Left colon (tissue), 2 donors: ENCODE data around the gene TOM1L2. TPM values are rescaled to one million over a fixed set of nuclear protein-coding genes. Genes with fewer than 3 reads are reported as not detected.
"Not testable (repeated sequence)": the region's sequence is repeated elsewhere in the genome, so short reads cannot be mapped to it uniquely, and the experiment has no call there.

Experiments
- ATAC-seq: fragments of 200-7000 bp; cut with Tn5 transposase; one replicate; pipeline ENCODE4 v1.9.1; 2020; ENCODE audit warnings: mild to moderate bottlenecking, moderate library complexity
- DNase-seq, 2 donors: peaks; one replicate each; pipeline ENCODE4 v3.0.0-alpha.2; 2020
- intact Hi-C, 2 donors: fragments of 100-400 bp; cut with DNase I in 1 of 2; cut with micrococcal nuclease in 1 of 2; formaldehyde crosslinking; loops; one replicate each; pipeline versions ENCODE4 v1.11.2 to v1.14.0; 2022; cut with DNase I, micrococcal nuclease
- total RNA-seq, 2 donors: library from RNA; stranded (reverse); fragmentation: NEBNext Ultra II Directional; extraction: Animal tissue kit (Norgen Biotek cat#: 25700); gene quantifications; one replicate each; pipeline ENCODE4 v1.2.1, GENCODE V29; 2021
- donor health status: DM: no; HTN: no; CAD: no.
- donor health status: DM: yes; HTN: yes; CAD: no.

Gene TOM1L2
- total RNA-seq, 2 donors from 2014 or later: 55.5 to 72.9 TPM

DNA sequence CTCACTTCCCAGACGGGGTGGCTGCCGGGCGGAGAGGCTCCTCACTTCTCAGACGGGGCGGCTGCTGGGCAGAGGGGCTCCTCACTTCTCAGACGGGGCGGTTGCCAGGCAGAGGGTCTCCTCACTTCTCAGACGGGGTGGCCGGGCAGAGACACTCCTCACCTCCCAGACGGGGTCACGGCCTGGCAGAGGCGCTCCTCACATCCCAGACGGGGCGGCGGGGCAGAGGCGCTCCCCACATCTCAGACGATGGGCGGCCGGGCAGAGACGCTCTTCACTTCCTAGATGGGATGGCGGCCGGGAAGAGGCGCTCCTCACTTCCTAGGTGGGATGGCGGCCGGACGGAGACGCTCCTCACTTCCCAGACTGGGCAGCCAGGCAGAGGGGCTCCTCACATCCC, 59.9 kb downstream of the TOM1L2 start:
- DNase-seq, intact Hi-C loops: not testable (repeated sequence)

DNA sequence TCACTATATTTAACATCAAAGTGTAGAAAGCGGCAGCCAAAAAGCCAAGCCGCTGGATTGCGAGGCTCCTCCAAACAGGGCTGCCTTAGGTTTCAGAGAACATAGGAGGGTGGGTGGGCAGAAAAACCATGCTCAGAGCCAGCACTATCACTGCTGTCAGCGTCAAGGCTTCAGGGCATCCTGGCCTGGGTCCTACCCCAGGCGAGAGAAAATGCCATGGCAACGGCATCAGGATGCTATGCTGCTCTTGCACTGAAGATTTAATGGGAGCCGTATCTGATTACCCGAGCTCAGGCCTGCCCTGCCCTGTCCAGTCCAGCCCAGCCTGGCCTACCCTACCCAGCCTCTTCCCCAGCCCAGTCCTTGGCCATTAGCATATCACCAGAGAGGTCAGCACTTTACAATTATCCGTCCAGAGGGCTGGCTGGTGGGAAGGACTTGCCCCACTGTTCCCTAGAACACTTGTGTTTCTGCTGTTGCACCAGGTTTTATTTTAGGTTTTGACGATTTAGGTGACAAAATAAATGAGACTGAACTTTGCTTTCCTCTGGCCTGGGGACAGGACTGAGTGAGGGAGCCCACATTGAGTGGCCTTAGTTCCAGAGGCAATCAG, 61.1 kb downstream of the TOM1L2 start:
- DNase-seq (no peak), ATAC-seq (no peak)
- intact Hi-C loops: no loop called here

More for the DNA sequence above, 59.9 kb downstream of the TOM1L2 start:
- not testable (repeated sequence) for ATAC-seq

DNA sequence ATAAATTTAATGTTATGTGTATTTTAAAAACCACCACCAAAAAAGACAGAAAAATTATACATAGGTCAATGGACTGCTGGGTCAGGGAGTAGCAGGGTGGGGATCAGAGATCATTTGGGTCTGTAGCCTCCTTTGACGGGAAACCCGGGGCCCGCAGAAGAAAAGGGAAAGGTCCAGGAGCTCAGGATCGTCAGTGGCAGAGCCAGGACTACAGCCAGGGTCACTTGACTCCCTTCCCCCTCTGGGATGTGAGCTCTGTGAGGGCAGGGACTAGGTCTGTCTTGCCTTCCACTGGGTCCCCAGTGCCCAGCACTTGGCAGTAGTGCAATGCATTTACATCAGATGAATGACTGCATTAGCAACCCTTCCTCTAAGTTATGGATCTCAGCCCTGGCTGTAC, 62.1 kb downstream of the TOM1L2 start:
- intact Hi-C loops: no loop called here
- no peak for ATAC-seq
- DNase-seq: no peak

DNA sequence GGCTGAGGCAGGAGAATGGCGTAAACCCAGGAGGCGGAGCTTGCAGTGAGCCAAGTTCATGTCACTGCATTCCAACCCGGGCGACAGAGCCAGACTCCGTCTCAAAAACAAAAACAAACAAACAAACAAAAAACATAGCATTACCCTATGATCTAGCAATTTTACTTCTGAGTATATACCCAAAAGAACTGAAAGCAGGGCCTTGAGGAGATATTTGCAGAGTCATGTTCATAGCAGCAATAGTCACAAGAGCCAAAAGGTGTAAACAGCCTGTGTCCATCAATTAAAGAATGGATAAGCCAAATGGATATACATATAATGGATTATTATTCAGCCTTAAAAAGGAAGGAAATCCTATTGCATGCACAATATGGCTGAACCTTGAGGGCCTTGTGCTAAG, 63.1 kb downstream of the TOM1L2 start:
- DNase-seq (no peak), ATAC-seq (no peak)
- intact Hi-C loops: no loop called here

DNA sequence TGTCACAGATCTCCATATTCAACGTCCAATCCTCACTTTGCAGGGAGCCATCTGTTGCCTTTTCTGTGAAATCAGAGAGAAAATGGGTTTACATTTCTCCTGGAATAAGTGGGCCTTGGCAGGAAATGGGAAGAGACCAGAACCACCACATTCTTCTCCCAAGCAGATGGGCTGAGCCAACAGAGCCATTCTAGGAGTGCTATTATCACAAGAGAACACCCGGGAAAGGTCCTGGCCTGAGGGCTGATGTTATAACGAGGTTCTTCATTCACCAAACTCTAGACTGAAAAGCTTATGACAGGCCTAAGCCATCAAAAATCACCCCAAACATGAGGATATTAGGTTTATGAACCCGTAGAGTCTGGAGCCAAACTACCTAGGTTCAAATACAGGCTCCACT, 64.7 kb downstream of the TOM1L2 start:
- DNase-seq (no peak), ATAC-seq (no peak)
- intact Hi-C loops: no loop called here

DNA sequence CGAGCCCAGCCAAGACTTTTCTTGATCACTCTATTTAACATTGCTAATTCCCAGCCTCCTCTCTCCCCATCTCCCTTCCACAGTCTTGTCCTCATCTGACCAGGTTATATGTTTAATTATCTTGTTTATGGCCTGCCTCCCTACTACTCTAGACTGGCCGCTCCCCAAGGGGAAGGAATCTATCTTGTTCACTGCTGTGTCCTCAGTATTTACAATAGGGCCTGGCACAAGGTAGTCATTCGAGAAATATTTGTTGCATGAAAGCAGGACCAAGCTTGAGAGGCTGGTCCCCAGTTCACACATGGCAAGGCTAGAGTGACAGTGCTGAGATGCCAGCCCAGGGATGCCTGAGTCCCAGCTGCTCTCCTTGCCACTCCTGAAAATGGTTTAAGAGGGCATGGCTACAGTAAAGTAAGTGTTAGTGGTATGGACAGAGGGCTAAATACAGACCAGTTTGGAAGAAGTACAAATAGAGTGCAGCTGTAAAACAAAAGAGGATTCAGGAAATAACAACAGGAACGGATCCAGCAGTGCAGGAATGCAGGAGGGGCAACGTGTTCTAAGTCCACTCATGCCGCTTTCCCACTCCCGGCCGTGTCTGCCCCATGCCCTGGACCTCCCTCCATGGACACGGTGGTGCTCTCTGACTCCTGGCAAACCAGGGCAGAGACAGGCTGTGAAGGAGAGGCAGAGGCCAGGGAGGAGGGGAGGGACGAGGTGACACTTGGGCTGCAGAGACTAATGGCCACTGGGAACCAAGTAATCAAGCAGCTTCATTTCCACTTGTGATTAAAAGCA, 65.6 kb downstream of the TOM1L2 start:
- ATAC-seq (peak; percentile 49), DNase-seq (no peak)

DNA sequence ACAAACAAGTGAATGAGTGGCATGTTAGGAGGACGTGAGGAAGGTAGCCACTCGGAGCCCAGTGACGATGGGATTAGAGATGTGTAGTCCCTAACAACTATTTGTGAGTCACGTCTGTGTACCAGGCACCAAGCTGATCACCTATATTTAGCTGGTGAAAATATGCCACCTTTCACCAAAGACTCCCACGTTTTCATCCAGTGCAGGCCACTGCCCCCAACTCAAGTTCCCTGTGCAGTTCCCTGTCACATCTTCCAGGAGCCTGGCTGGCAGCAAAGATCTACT, 67.2 kb downstream of the TOM1L2 start:
- no peak for ATAC-seq
- DNase-seq: no peak

More for the DNA sequence above, 65.6 kb downstream of the TOM1L2 start:
- intact Hi-C loops: no loop called here

DNA sequence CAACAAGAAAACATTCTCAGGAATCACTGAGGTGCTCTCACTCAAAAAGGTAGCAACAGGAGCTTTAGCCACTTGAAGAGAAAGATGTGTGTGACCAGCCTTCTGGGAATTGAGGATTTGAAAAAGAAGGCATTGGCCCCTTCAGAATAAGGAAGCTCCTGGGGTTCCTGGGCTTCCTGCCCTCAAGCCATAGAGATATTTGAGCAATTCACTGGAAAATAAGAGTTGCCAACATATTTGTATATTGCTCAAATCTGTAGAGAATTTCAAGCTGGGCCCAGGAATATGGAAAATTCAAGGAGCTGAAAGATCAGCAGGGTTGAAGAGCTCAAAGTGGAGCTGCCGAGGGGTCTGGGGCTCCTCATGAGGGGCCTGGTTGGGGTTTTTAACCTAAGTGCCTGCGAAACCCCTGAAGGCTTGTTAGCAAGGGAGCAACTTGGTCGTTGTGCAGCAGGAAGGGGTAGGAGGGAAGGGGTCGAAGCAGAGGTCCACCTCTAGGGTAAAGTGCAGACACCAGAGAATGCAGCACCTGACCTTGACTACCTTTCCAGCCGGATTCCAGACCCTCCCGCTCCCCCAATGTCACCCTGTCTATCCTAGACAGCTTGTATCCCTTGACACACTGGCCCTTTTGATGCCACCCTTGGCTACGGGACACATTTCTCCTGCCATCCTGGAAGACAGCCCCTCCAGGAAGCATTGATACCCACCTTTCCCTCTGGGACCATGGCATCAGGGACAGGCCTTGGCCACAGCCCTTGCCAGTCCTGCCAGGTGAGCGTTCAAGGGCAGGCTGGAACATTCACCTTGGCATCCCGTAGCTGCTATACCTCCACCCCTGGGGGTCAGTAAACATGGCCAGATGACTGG, 67.8 kb downstream of the TOM1L2 start:
- intact Hi-C loops: no loop called here
- ATAC-seq (no peak), DNase-seq (no peak)

More for the DNA sequence above, 67.2 kb downstream of the TOM1L2 start:
- intact Hi-C loops: no loop called here

DNA sequence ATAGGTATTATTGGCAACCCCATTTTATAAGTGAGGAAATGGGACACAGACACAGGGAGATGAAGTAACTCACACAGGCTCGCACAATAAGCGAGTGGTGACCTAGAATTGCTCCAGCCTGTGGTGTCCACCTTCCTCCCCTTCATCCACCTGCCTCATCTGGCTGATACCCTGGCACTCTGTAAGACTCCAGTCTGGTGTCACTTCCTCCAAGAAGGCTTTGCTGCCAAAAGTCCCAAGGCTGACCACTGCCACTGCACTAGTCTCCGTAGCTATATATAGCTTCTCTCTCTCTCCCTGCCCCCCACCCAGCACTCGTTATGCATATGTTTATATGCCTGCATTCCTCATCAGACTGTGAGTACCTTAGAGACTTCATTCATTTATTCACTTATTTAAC, 69.3 kb downstream of the TOM1L2 start:
- intact Hi-C loops: no loop called here
- ATAC-seq: no peak
- DNase-seq: no peak

DNA sequence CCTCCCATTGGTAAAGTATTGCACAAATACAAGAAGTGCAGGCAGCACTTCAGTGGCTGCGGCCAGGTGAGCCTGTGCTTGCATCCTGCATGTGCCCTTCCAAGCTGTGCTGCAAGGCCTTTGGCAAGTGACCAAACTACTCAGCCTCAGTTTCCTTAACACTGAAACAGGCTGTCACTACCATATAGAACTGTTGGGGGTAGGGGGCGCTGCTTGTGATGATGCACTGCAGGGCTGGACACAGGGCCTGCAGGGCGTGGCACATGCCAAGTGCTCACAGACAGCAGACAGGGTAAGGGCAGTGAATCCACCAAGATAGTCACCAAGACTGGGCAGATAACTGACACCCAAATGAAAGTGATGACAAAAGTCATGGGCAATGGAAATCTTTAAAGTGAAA, 69.8 kb downstream of the TOM1L2 start:
- ATAC-seq: no peak
- intact Hi-C loops: no loop called here
- DNase-seq: no peak

DNA sequence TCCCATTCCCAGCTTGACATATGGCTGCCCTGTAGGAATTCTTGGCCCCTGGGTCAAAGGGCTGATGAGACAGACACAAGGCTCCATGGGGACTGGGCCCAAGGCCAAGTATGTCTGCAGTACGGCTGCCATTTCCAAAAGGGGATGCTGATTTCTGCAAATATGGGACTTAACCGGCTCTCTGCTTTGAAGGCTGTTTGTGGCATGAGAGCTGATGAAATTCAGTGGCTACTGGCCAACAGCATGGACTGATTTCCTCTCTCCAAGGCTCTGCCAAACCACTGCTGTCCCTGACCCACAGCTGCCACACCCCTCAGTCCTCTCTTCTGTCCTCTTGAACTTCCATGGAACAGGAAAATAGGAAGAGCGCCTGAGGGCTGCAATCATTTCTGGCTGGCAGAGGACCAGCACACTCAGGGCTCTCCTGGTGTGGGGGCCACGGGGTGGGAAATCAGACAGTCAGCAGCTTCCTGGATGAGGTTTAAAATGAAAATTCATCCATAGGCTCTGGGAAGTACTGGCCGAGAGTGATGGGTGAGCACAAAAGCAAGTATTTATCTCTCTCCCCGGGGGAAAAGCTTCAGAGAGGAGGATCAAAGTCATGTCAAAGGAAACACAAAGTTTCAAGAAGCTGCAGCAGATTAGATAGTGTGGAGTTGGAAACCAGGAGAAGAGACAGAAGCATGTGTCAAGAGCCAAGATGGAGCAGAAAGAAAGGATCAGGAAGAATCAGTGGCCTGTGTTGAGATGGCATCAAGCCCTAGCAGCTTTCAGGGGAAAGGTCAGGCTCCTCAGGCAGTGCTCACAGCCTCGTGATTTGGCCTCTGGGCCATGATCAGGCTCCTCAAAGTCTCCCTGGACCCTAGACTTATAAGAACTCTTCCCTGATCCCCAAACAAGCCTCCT, 71.3 kb downstream of the TOM1L2 start:
- intact Hi-C loops: no loop called here
- ATAC-seq (peak; percentile 93), DNase-seq (peak; percentile 59 to 76)

DNA sequence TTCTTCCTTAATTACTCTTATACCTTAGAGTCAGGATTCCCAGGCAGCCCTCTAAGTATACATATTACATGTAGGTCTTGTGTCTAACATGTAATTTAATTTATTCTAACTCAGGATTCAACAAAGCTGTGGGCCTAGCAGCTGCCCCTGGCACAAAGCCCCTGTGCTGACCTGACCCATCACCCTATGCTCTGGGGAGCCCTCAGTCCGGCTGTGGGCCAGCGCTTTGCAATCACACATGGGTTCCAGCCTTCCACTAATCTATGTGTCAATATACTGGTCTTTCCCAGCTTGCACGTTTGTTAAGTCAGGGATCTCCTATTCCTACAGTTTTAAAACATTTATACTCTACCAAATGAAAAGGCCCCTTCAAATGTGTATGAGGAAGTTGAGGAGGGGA, 72.7 kb downstream of the TOM1L2 start:
- intact Hi-C loops: loop anchor here in 1 of 2 donors (10.0 kb wide), 1 partner anchor 135 kb away; the partner anchor contains the start of genes ATPAF2 and GID4
- DNase-seq: no peak

DNA sequence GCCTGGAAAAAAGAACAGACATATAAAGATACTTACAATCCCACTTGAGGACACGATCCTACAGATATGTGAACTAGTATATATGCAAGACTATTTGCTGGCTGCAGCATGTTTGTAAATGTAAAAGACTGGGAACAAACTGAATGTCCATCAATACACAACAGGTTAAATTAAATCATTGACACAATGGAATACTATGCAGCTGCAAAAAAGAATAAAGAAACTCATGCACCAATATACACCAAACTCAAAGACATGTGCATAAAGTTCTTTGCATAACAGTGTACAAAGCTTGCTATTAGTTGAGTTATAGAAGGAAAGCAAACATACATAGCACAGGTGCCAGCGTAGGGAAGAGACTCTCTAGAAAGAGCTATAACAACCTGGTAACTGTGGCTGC, 73.5 kb downstream of the TOM1L2 start:
- ATAC-seq (no peak), DNase-seq (no peak)
- intact Hi-C loops: loop anchor here in 1 of 2 donors (10.0 kb wide), 1 partner anchor 136 kb away; the partner anchor contains the start of genes ATPAF2 and GID4

More for the DNA sequence above, 72.7 kb downstream of the TOM1L2 start:
- no peak for ATAC-seq

DNA sequence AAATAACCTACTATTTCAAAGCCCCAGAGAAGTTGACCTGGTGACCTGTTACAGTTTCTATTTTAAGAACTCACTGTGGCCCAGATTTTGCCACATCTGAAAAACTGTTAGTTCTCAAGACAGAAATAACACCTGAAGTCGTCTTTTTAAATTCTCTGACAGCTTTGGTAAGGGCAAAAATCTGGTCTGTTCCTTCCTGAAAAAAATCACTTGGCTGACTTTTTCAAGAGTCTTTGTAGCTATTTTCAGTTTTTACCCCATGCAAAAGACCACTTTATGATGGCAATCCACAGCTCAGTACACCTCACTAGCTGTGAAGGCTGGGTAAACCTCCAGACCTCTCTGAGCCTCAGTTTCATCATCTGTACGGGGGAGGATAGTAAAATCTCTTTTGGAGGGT, 74.8 kb downstream of the TOM1L2 start:
- intact Hi-C loops: loop anchor here in 1 of 2 donors (10.0 kb wide), 1 partner anchor 137 kb away; the partner anchor contains the start of genes ATPAF2 and GID4
- no peak for DNase-seq
- no peak for ATAC-seq

DNA sequence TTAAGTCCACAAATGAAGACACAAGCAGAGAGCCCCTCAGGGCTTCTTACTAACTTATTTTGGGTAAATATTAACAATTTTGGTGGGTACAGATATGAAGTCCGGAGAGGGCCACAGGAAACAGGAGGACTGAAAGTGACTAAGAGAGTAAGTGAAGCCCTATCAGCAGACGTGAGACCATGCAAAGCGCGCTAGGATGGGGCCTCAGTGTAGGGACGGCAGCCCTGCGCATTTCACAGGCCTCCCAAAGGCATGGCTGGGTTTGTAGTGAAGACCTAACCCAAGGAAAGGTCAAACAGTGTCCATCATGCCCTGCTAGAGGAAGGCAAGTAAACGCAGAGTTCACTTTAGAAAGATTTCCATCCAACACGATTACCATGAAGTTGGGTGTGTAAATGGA, 75.5 kb downstream of the TOM1L2 start:
- intact Hi-C loops: loop anchor here in 1 of 2 donors (10.0 kb wide), 1 partner anchor 138 kb away; the partner anchor contains the start of genes ATPAF2 and GID4
- no peak for DNase-seq
- ATAC-seq: no peak

DNA sequence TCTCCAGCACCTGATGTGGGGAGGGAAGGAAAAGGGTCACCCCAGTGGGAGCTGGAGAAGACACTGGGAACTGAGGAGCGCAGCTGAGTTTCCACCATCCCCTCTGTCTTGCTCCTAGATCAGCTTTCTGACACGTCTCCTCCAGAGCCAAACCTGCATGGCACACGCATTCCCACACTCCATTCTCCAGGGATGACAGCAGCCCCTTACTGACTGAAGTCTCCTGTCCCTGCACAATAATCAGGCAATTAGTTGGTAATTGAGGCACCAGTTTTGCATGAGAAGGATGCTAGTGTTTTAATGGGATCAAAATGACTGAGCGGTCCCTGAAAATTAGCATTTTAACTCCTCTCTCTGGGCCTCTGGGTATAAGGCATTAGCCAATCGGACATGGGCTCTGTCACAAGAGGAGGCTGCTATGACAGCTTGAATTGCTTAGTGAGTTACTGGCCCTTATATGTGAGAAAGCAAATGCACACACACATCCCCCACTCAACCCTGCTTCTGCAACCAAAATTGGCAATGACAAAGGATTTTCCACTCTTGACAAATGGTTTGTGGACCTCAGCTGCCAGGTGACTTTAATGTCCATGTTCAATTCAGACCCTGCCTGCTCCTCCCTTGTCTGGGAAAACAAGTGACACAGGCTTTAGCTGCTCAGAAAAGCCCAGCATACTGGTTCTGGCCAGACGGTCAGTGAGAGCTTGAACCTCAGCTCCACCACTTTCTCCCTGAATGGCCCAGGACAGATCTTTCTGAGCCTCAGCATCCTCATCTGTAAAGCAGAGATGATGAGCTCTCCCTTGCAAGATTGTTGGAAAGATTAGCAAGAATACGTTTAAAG, 78.2 kb downstream of the TOM1L2 start:
- ATAC-seq (no peak), DNase-seq (no peak)
- intact Hi-C loops: loop anchor here in 1 of 2 donors (10.0 kb wide), 1 partner anchor 141 kb away; the partner anchor contains the start of genes ATPAF2 and GID4

DNA sequence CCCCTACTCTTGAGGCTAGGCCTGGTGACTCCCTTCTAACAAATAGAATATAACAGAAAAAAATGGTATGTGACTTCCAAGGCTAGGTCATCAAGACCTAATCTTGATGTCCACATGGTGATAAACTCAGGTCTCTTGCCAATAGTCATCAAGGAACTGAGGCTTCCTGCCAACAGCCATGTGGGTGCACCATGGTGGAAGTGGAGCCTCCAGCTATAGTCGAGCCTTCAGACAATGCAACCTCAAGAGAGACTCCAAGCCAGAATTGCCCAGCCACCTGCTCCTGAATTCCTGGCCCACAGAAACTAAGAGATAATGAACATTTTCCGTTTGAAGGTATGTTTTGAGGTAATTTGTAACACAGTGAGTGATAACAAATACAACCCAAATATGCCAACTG, 79.5 kb downstream of the TOM1L2 start:
- intact Hi-C loops: loop anchor here in 1 of 2 donors (10.0 kb wide), 1 partner anchor 142 kb away; the partner anchor contains the start of genes ATPAF2 and GID4
- ATAC-seq: no peak
- no peak for DNase-seq
